ENCODE results near the gene ACTN1.

ACTN1 gene

GRCh38 chr14:68931063-68931462, 48.0 kb downstream of the ACTN1 start:
- DNase-seq (ENCODE audit: low read depth) = no peak
- TF ChIP-seq CTCF (conservative IDR thresholded peaks at IDR 0.05; ENCODE audit: low read length) = no peak
- no peak overlapping the region for H3K4me3 ChIP-seq (ENCODE audit: low read length)

- H3K4me3 ChIP-seq (ENCODE audit: low read length) = no peak overlapping the region
- no peak for DNase-seq (ENCODE audit: low read depth)
- TF ChIP-seq CTCF (conservative IDR thresholded peaks at IDR 0.05; ENCODE audit: low read length) = no peak
Measured at GRCh38 chr14:68929623-68930307, 49.3 kb downstream of the ACTN1 start.

- no peak for TF ChIP-seq CTCF (conservative IDR thresholded peaks at IDR 0.05; ENCODE audit: low read length)
- no peak overlapping the region for H3K4me3 ChIP-seq (ENCODE audit: low read length)
- DNase-seq (ENCODE audit: low read depth) = no peak
Measured at GRCh38 chr14:68928770-68929550, 50.1 kb downstream of the ACTN1 start.

DNA sequence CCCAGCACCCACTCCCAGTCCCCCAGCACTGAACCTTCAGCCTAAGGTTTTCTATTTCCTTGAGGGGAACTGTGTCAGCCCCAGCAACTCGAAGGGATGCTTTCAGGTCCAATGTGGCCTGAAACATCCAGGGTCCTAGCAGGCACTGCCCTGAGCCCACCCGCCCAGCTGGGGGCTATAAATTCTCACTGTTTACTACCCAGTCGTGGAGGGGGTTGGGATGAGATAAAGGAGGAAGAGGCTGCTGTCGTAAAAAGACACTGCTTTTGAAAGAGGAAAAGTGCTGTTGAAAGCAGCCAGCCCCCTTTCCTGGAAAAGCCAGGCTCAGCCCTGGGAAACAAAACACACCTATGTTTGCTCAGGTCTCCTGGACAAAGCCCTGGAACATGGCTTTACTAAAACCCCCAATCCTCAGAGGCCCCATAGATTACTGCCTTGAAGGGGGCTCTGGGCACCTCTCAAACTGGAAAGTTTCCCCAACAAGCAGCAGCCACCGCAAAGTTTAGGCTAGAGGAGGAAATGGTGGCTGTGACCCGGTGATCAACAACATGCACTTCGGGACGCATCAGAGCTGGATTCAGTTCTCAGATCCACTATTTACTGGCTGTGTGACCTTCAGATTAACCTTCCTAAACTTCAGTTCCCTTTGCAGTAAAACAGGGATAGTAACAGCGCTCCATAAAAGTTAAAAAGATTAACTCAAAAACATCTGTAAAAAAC, 51.0 kb downstream of the ACTN1 start:
- no peak for DNase-seq (ENCODE audit: low read depth)
- no peak for TF ChIP-seq CTCF (conservative IDR thresholded peaks at IDR 0.05; ENCODE audit: low read length)
- H3K4me3 ChIP-seq (ENCODE audit: low read length) = no peak overlapping the region

GRCh38 chr14:68927089-68927488, 52.0 kb downstream of the ACTN1 start:
- DNase-seq (ENCODE audit: low read depth) = no peak
- TF ChIP-seq CTCF (conservative IDR thresholded peaks at IDR 0.05; ENCODE audit: low read length) = no peak
- H3K4me3 ChIP-seq (ENCODE audit: low read length) = no peak overlapping the region

DNA sequence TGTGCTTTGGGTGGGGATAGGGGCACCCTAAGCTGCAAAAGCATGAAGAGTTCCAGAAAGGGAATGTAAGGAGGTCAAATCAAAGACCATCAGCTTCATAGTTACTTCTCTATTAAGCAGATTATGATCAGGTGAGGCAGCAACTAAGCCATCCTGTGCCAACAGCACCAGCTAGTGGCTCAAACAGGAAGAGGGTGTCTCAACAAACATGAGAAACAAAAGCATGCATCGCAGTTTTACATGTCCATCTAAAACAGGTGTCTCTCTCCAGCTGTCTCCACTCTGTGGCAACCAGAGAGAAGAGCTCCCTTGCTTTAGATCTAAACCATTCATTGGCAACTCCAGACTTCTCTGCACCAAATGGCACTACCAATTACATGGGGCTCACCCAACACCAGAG, 52.9 kb downstream of the ACTN1 start:
- H3K4me3 ChIP-seq (ENCODE audit: low read length) = no peak overlapping the region
- DNase-seq (ENCODE audit: low read depth) = no peak
- TF ChIP-seq CTCF (conservative IDR thresholded peaks at IDR 0.05; ENCODE audit: low read length) = peak; percentile 42
